Globus pallidus (tissue), 1 donor: ENCODE results near the gene PNPLA6.
"Not testable (repeated sequence)": the region's sequence is repeated elsewhere in the genome, so short reads cannot be mapped to it uniquely, and the experiment has no call there.

ENCODE experiments used
- DNase-seq: peaks from one replicate; pipeline ENCODE4 v3.0.0-alpha.2; 2015; ENCODE audit warnings: low spot score

Gene PNPLA6

GRCh38 chr19:7554990-7555864, 19.7 kb downstream of the PNPLA6 start:
- no peak for DNase-seq

DNA sequence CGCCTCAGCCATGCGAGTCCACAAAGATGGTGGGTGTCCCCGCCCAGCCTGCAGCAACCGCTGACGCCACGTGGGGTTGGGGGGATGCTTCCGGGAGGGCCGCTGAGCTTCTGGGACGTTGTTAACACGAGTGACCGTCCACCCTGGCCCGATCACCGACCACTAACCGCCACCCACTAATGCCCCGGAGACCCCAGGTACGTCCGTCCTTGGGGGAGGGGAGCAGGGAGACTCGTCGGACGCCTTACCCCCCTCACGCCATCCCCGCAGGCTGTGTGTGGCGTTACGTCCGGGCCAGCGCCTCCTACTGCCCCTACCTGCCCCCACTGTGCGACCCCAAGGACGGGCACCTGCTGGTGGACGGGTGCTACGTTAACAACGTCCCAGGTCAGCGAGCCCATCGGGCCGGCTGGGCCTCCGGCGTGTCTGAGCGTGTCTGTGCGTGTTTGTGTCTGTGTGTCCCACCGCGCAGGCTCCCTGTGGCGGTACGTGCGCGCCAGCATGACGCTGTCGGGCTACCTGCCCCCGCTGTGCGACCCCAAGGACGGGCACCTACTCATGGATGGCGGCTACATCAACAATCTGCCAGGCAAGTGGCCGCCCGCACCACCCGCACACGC, 21.3 kb downstream of the PNPLA6 start:
- DNase-seq, result no peak

GRCh38 chr19:7558667-7559066, 23.1 kb downstream of the PNPLA6 start:
- DNase-seq, result no peak

DNA sequence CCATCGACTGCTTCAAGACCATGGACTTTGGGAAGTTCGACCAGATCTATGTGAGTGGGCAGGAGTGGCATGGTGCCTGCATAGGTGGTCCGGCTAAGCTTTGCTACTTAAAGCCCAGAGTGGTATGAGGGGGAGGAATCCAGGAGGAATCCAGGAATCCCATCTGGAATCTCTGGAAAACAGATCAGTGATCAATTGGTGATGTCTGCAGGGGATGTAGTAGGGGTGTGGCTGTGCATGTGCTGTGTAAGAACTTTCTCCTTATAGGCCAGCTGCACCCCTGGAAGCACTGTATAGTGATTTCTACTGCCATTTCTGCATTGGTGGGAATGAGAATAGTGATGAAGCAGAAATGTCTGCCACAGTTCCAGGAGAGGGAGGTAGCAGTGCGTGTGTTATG, 23.6 kb downstream of the PNPLA6 start:
- no peak for DNase-seq

- DNase-seq, result no peak
These were observed 24.7 kb downstream of the PNPLA6 start for GRCh38 chr19:7560255-7560654.

DNA sequence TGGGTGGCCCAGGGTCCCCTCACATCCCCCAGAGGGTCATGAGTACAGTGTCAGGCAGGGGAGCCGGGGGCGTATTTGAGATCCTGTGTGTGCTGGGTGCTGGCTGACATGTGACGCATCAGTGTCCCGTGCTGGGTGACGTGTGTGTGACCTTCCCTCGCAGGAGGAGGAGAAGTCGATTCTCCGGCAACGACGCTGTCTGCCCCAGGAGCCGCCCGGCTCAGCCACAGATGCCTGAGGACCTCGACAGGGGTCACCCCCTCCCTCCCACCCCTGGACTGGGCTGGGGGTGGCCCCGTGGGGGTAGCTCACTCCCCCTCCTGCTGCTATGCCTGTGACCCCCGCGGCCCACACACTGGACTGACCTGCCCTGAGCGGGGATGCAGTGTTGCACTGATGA, 25.8 kb downstream of the PNPLA6 start:
- no peak for DNase-seq

GRCh38 chr19:7562646-7563393, 27.3 kb downstream of the PNPLA6 start:
- no peak for DNase-seq

GRCh38 chr19:7564866-7565265, 29.3 kb downstream of the PNPLA6 start:
- no peak for DNase-seq

- no peak for DNase-seq
These were observed 29.8 kb downstream of the PNPLA6 start for GRCh38 chr19:7565332-7565731.

- DNase-seq, result no peak
These were observed 35.2 kb downstream of the PNPLA6 start for GRCh38 chr19:7570761-7571160.

DNA sequence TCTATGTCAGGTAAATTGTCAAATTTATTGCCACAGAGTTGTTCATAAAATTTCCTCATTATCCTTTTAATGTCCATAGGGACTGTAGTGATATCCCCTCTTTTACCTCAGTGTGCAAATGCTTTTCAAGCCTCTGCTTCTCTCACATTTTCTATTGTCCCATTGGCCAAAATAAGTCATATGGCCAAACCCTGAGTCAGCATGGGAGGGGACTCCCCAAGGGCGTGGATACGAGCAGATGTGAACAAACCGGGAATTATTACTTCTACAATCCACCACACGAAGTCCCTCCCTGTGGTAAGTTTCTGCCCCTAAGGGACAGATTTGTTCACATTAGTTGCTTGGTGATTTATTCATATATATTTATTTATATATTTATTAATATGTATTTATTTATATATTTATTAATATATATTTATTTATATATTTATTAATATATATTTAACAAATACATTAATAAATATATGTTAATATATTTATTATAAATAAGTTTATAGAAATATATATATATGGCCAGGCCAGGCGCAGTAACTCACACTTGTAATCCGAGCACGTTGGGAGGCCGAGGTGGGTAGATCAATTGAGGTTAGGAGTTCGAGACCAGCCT, 40.0 kb downstream of the PNPLA6 start:
- no peak for DNase-seq

DNA sequence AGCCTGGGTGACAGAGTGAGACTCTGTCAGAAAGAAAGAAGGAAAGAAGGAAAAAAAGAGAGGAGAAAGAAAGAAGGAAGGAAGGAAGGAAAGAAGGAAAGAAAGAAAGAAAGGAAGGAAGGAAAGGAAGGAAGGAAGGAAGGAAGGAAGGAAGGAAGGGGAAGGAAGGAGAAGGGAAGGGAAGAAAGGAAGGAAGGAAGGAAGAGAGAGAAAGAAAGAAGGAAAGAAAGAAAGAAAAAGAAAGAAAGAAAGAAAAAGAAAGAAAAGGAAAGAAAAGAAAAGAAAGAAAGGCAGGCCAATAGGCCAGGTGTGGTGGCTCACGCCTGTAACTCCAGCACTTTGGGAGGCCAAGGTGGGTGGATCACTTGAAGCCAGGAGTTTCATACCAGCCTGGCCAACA, 41.9 kb downstream of the PNPLA6 start:
- not testable (repeated sequence) for DNase-seq

- DNase-seq, result no peak
These were observed 42.6 kb downstream of the PNPLA6 start for GRCh38 chr19:7578127-7578526.

DNA sequence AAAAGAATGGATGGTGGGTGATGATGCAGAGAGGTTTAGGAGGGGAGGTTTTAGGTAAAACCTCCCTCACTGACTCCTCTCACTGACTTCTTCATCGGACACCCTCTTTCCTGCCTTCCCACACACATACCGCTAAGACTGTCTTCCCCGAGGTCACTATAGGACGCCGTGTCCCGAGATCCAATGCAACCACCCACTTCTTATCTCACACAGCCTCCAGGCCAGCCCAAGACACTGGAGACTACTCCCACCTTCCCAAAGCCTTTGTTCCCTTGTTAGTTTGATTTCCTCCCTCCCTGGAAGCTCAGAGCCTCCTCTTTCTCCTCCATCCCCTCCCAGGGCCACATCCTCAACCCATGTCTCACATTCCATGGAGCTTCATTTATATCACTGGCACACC, 43.7 kb downstream of the PNPLA6 start:
- DNase-seq, result no peak

- no peak for DNase-seq
These were observed 46.9 kb downstream of the PNPLA6 start for GRCh38 chr19:7582446-7582845.

- no peak for DNase-seq
These were observed 54.3 kb downstream of the PNPLA6 start for GRCh38 chr19:7589822-7590221.

DNA sequence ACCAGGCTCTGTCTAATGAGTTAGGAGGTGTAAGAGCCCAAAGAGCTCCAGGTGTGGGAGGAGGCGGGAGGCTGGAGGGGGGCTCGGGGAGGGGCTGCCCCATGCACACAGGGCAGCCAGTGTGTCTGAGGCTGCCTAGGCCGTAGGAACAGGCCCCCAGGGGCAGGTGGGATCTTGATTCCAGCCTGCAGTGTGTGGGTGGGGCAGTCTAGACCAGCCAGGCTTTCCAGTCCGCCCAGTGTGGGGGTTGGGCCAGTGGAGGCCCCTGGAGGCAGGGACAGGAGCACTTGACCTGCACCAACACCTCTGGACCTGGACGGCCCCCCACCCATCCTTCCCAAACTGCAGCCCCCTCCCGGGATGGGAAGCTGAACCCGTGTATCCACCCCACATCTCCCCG, 54.7 kb downstream of the PNPLA6 start:
- DNase-seq, result no peak

GRCh38 chr19:7595466-7596133, 60.1 kb downstream of the PNPLA6 start, which contains the start of gene CAMSAP3:
TSS of gene CAMSAP3 (plus strand) at chr19:7595863. CDS start at chr19:7596003, 140 bp downstream.
- DNase-seq, result no peak

DNA sequence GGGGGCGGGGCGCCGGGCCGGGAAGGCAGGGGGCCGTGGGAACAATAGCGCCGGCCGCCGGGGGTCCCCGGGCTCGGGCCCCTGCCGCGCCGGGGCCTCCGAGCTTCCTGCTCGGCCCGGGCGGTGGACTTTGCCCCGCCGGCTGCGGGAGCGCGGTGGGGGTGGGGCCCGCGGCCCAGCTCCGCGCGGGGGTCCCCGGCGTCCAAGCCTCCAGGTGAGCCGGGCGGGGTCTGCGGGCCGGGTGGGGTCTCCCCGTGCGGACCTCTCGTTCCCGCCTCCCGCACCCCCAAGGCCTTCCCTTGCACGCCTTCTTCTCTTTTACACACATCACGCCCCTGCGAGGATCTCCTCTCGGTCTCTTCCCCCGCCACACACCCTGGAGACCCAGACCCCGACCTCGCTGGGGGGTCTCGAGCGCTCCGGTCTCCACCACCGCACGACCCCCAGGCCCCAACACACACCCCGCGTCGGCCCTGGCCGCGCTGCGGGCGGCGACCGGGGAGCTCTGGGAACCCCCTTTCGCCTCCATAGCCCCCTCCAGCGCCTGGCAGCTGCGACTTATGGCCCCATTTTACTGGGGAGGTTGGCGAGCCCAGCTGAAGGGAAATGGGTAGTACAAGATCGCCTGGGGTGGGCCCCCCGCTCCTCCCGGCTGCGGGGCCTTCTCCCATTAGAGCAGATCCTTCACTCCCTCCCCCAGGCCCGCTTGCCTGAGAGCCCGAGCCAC, 60.9 kb downstream of the PNPLA6 start:
- DNase-seq, result no peak

DNA sequence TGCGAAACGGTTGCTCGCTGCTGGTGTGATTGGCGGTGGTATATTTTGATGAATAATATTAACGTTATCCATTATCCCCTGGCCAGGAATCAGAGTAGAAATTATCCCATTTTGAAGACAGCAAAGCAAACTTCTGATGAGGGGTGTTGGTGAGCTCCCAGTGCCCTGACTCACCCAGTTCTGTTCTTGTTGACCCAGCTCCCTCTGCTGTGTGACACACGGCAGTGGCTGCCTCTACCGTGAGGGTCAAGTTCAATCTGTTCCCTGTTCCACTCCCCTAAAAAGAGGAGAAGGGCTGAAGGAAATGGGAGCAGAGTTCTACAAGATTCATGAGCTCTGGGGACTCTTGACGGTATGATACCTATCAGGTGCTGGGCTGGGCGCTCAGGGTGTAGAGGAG, 62.2 kb downstream of the PNPLA6 start:
- no peak for DNase-seq

DNA sequence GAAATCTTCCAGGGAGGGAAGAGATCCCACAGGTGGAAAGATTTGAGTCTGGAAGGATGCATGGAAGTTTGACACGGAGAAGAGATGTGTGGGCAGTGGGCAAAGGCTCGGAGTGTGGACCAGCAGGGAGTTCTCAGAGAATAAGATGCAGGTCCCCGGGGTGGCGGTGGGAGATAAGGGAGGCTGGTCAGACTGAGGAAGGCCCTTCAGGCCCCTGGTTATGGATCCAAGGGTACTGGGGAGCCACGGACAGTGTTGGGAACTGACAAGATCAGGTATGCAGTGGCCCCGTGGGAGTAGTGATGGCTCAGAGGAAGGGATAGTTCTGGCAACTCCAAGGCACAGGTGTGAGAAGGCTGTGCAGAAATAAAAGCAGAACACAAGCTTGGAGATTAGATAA, 62.7 kb downstream of the PNPLA6 start:
- no peak for DNase-seq
